Cardiac muscle cell (in vitro differentiated cells and primary cell): Measurements from ENCODE around the gene MYCBP2. TPM values are rescaled to one million over a fixed set of nuclear protein-coding genes. Genes with fewer than 3 reads are reported as not detected.

Experiments used
- DNase-seq, 2 donors: peaks; one replicate each; pipeline versions ENCODE4 v3.0.0 to v3.0.0-alpha.2; 2010 to 2017; ENCODE audit warnings: low read depth in 1 of 2, low spot score in 1 of 2
- H3K27ac ChIP-seq: fragments of 200-600 bp; sonication (generic); 2 replicates; pipeline ENCODE4 v1.5.1; 2016
- H3K27me3 ChIP-seq: fragments of 200-600 bp; sonication (generic); 2 replicates; pipeline ENCODE4 v1.6.0; 2016; ENCODE audit warnings: control low read depth
- H3K36me3 ChIP-seq: fragments of 200-600 bp; sonication (generic); 2 replicates; pipeline ENCODE4 v1.5.1; 2016; ENCODE audit warnings: control low read depth
- H3K4me1 ChIP-seq: fragments of 200-600 bp; sonication (generic); 2 replicates; pipeline ENCODE4 v1.8.1; 2017; ENCODE audit warnings: low read depth, mild to moderate bottlenecking, mixed run types
- H3K4me3 ChIP-seq: fragments of 200-600 bp; sonication (generic); 2 replicates; pipeline ENCODE4 v1.5.1; 2016; ENCODE audit warnings: mild to moderate bottlenecking
- H3K9me3 ChIP-seq: fragments of 200-600 bp; sonication (generic); 2 replicates; pipeline ENCODE4 v1.5.1; 2017; ENCODE audit warnings: low read depth, mild to moderate bottlenecking, control low read depth
- CTCF ChIP-seq: IDR thresholded peaks from 2 replicates; pipeline ENCODE4 v1.5.1; 2012; ENCODE audit warnings: low read depth, mild to moderate bottlenecking, low read length
- polyA plus RNA-seq: library from polyadenylated mRNA; unstranded; fragments of >200 nt; fragmentation: Nextera tagmentation; extraction: Ambion mirVana; gene quantifications from 2 replicates; pipeline ENCODE4 v1.2.1, GENCODE V29; 2016
- total RNA-seq: library from RNA; depleted of rRNA; stranded (reverse); fragments of >200 nt; gene quantifications from 2 replicates; pipeline ENCODE4 v1.2.3, GENCODE V29; 2016

The MYCBP2 gene
- total and polyA plus RNA-seq, 2 experiments from 2014 or later: 19.8 to 51.1 TPM

DNA sequence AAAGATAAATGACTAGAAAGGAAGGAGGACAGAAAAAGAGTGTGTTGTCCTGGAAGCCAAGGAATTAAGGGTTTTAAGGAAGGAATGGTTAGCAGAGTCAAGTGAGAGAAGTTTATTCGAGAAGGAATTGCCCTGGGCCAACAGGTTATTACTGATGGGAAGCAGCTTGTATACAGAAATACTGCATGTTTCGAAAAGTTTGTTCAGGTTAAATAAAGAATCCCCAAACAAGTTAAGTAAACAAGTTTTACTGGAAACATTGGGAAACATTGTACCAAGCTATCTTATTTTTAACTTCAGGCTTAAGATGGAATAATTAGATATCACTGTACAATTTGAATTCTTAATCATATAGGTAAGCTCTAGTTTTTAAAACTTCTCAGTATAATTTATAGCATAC is 271.7 kb downstream of the MYCBP2 start:
- no peaks in the 10 kb centered on the region for H3K4me1 ChIP-seq
- H3K27ac ChIP-seq: no peak overlapping the region
- no peaks in the 10 kb centered on the region for H3K27me3 ChIP-seq
- peaks cover 17% of the 10 kb centered on the region for H3K36me3 ChIP-seq
- no peak overlapping the region for H3K4me3 ChIP-seq
- TF ChIP-seq CTCF: no peak
- no peaks in the 10 kb centered on the region for H3K9me3 ChIP-seq
- DNase-seq: no peak

GRCh38 chr13:77053192-77053591 is 273.7 kb downstream of the MYCBP2 start:
- Histone ChIP-seq H3K9me3 (no peaks in the 10 kb centered on the region), H3K36me3 (peaks cover 14% of the 10 kb centered on the region), H3K4me3 (no peak overlapping the region), H3K27me3 (no peaks in the 10 kb centered on the region), H3K27ac (no peak overlapping the region), H3K4me1 (no peaks in the 10 kb centered on the region)
- TF ChIP-seq CTCF: no peak
- no peak for DNase-seq

GRCh38 chr13:77048681-77049080 is 278.2 kb downstream of the MYCBP2 start:
- H3K27me3 ChIP-seq: no peaks in the 10 kb centered on the region
- no peak overlapping the region for H3K4me3 ChIP-seq
- no peak for TF ChIP-seq CTCF
- DNase-seq: peak in 1 of 2 donors; percentile 26
- H3K36me3 ChIP-seq: peaks cover 3% of the 10 kb centered on the region
- no peaks in the 10 kb centered on the region for H3K9me3 ChIP-seq
- no peak overlapping the region for H3K27ac ChIP-seq
- no peaks in the 10 kb centered on the region for H3K4me1 ChIP-seq

- H3K27me3 ChIP-seq: no peaks in the 10 kb centered on the region
- H3K4me3 ChIP-seq: no peak overlapping the region
- peaks cover 3% of the 10 kb centered on the region for H3K36me3 ChIP-seq
- H3K9me3 ChIP-seq: no peaks in the 10 kb centered on the region
- no peaks in the 10 kb centered on the region for H3K4me1 ChIP-seq
- TF ChIP-seq CTCF: no peak
- H3K27ac ChIP-seq: no peak overlapping the region
- DNase-seq: no peak
Measured at GRCh38 chr13:77047649-77048343, 279.1 kb downstream of the MYCBP2 start.

DNA sequence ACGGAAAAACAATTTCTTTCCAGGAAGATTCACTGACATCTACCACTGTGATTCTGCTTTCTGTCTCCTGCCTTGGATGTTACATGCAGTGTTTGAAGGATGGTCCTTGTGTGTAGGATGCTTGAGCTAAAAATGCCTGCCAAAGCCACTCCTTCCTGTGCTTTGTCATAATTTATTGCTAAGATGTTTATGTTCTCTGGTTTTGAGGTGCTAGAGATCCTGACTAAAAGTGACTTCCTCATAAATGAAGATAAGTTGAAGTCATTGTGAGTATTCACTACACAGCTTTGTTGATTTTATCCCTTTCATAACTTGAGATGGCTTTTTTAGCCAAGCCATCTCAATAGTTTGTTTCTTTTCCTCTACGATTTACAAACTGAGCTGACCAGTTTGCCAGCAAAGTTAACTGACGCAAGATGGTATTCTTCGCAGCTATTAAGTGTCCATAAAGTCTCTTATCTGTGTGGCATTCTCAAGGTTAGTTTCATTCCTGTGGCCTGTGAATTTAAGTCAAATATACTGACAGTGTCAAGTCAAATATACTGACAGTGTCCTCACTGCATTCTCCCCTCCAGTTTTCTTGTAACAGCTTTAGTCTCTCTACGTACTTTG is 284.2 kb downstream of the MYCBP2 start:
- DNase-seq: no peak
- no peaks in the 10 kb centered on the region for H3K9me3 ChIP-seq
- no peaks in the 10 kb centered on the region for H3K4me1 ChIP-seq
- H3K27me3 ChIP-seq: no peaks in the 10 kb centered on the region
- TF ChIP-seq CTCF: no peak
- no peak overlapping the region for H3K4me3 ChIP-seq
- no peaks in the 10 kb centered on the region for H3K36me3 ChIP-seq
- H3K27ac ChIP-seq: no peak overlapping the region
